Natural killer cell treated with Interleukin-12 subunit alpha and Interleukin-12 subunit beta and Interleukin-15 and Interleukin-18, amount 100 ng/mL, for 72 hours (primary cell): Measurements from ENCODE around the gene SHISA6. TPM values are rescaled to one million over a fixed set of nuclear protein-coding genes. Genes with fewer than 3 reads are reported as not detected.

Source experiments
- ATAC-seq, 2 donors: fragments of 150-1000 bp; cut with Tn5 transposase in 1 of 2; sonication (Bioruptor Pico), chemical (Tn5 transposase) in 1 of 2; 2 replicates each; pipeline ENCODE4 v1.10.0; 2021
- DNase-seq: peaks from one replicate; pipeline ENCODE4 v3.0.0; 2022; ENCODE audit warnings: low spot score
- H3K27ac Mint-ChIP-seq, 2 donors: 1 replicate in 1 of 2; 2 replicates in 1 of 2; pipeline ENCODE4 v1.8.0; 2022; ENCODE audit warnings: mixed read lengths in 2 of 2, mild to moderate bottlenecking in 1 of 2, moderate library complexity in 1 of 2
- H3K27me3 Mint-ChIP-seq, 2 donors: 1 replicate in 1 of 2; 2 replicates in 1 of 2; pipeline ENCODE4 v1.8.0; 2022; ENCODE audit warnings: mixed read lengths in 2 of 2
- H3K36me3 Mint-ChIP-seq: one replicate; pipeline ENCODE4 v1.8.0; 2022; ENCODE audit warnings: mixed read lengths
- H3K4me1 Mint-ChIP-seq, 2 donors: 1 replicate in 1 of 2; 2 replicates in 1 of 2; pipeline ENCODE4 v1.8.0; 2022; ENCODE audit warnings: low read depth in 2 of 2, mixed read lengths in 2 of 2, mild to moderate bottlenecking in 1 of 2
- H3K4me3 Mint-ChIP-seq: one replicate; pipeline ENCODE4 v1.8.0; 2022; ENCODE audit warnings: mixed read lengths
- H3K9me3 Mint-ChIP-seq: 2 replicates; pipeline ENCODE4 v1.8.0; 2022; ENCODE audit warnings: mixed read lengths
- total RNA-seq, 2 donors: library from RNA; stranded (reverse); gene quantifications; one replicate each; pipeline ENCODE4 v1.2.3, GENCODE V29; 2022

SHISA6 gene
- total RNA-seq, 2 donors from 2014 or later = not detected

DNA sequence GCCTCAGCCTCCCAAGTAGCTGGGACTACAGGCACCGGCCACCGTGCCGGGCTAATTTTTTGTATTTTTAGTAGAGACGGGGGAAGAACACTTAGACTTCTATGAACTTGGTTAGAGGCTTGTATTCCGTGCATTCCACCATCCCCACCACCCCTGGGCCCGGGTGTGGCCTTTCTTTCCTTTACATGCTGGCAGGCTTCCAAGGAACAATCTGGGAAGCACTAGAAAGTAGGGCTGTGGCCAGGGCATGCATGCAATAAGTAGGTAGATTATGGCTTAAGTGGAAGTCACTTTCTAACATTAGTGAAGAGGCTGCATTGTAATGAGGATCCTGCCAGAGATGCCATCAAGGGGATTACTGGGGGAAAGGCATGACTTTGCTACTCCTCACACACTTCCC, 171.6 kb downstream of the SHISA6 start:
- H3K36me3 Mint-ChIP-seq = no peaks in the 10 kb centered on the region
- H3K27me3 Mint-ChIP-seq = no peaks in the 10 kb centered on the region
- no peaks in the 10 kb centered on the region for H3K4me1 Mint-ChIP-seq
- H3K27ac Mint-ChIP-seq = no peak overlapping the region
- DNase-seq (no peak), ATAC-seq (no peak)
- no peak overlapping the region for H3K4me3 Mint-ChIP-seq
- peaks cover 3% of the 10 kb centered on the region for H3K9me3 Mint-ChIP-seq

DNA sequence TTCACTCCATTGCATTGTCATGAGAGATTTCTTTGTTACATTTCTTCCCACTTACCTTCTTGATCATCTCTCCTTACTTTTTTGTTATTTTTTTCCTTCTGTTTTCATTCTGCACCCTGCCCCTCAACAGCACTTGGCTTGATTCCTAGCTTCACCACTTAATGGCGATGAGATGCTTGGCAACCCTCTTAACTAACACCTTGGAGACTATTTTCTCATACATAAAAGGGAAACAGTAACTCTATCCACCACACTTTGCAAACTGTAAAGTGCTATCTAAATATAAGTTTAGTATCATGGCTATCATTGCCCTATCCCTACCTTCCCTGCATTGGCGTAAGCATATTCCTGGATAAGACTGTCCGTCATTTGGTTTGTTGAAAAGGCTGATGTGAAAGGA, 177.3 kb downstream of the SHISA6 start:
- Mint-ChIP-seq H3K9me3 (peaks cover 13% of the 10 kb centered on the region), H3K27me3 (no peaks in the 10 kb centered on the region), H3K36me3 (no peaks in the 10 kb centered on the region), H3K4me1 (no peaks in the 10 kb centered on the region), H3K27ac (no peak overlapping the region), H3K4me3 (no peak overlapping the region)
- no peak for ATAC-seq
- no peak for DNase-seq

DNA sequence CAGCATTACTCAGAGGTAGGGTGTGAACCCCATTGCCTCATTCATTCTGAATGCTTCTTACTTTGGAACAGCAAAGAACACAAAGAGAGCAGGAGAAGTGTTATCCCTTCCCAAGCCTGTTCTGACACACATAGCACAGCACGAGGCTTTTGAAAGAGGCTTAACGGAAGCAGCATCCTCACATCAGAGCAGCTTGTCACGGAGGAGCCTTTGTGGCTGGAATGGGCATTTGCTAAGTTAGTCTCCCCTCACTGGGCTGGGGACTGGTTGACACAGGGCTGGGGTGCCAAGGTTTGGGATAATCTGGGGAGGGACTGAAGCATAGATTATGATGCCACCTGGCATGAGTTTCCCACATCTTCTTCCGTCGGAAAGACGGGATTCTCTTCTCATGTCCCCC, 189.7 kb downstream of the SHISA6 start:
- Mint-ChIP-seq H3K4me1 (no peaks in the 10 kb centered on the region), H3K27ac (no peak overlapping the region), H3K9me3 (peaks cover 10% of the 10 kb centered on the region), H3K4me3 (no peak overlapping the region), H3K27me3 (no peaks in the 10 kb centered on the region), H3K36me3 (no peaks in the 10 kb centered on the region)
- ATAC-seq (peak in 1 of 2 donors; percentile 36), DNase-seq (no peak)

DNA sequence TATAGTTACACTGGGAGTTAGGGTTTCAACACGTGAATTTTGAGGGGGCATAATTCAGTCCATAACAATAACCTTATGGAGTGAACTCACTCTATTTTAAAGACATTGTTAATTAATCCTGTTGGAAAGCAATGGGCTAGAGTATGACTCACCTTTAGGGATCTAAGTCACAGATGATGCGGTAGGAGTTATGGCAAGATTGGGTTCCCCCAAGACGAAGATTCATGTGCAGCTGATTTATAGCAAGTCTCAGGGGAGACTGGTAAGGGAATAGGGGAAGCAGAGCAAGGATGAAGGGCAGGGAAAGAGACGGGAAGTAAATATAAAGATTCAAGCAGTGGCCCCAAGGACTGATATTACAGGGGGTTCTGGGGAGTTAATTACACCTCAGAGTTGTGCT, 197.7 kb downstream of the SHISA6 start:
- ATAC-seq (no peak), DNase-seq (no peak)
- H3K4me1 Mint-ChIP-seq = no peaks in the 10 kb centered on the region
- no peak overlapping the region for H3K4me3 Mint-ChIP-seq
- no peak overlapping the region for H3K27ac Mint-ChIP-seq
- no peaks in the 10 kb centered on the region for H3K36me3 Mint-ChIP-seq
- peaks cover 10% of the 10 kb centered on the region for H3K9me3 Mint-ChIP-seq
- no peaks in the 10 kb centered on the region for H3K27me3 Mint-ChIP-seq

DNA sequence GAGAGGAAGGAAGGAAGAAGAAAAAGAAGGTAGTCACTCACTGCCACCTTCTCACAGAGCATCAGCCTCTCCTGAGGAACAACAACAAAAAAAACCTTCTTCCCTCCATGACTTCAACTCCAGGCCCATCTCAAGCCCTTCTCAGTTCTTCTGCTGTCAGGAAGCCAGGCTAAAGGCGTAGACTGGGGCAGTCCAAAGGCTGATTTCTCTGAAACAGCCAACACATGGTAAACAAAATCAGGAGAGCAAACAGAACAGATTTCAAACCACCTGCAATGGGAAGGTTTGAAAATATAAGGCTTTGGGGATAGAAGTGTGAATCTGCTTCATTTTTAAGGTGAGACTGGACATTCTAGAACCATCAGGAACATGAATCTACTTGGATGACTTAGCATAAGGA, 200.0 kb downstream of the SHISA6 start:
- no peaks in the 10 kb centered on the region for H3K4me1 Mint-ChIP-seq
- no peak overlapping the region for H3K4me3 Mint-ChIP-seq
- no peak overlapping the region for H3K27ac Mint-ChIP-seq
- peaks cover 10% of the 10 kb centered on the region for H3K9me3 Mint-ChIP-seq
- DNase-seq (no peak), ATAC-seq (no peak)
- H3K27me3 Mint-ChIP-seq = no peaks in the 10 kb centered on the region
- no peaks in the 10 kb centered on the region for H3K36me3 Mint-ChIP-seq

DNA sequence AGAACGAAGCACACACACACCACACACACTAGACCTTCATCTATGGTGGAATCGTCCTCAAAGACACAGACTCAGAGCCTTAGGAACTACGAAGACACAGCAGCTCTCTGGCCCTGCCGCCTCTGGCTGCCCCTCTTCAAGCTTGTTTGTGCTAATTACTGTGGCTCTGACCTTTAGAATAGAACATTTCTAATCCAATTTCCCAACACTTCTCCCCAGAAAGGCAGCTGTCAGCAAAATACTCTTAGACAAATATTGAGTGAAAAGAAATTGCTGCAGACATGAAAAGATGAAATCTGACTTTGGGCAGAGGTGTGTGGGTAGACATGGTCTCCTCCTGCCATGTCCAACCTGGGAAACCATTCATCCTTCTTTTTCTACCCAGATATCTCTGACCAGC, 205.3 kb downstream of the SHISA6 start:
- no peak for ATAC-seq
- no peaks in the 10 kb centered on the region for H3K36me3 Mint-ChIP-seq
- no peak for DNase-seq
- H3K9me3 Mint-ChIP-seq = peaks cover 4% of the 10 kb centered on the region
- H3K4me1 Mint-ChIP-seq = no peaks in the 10 kb centered on the region
- H3K27me3 Mint-ChIP-seq = no peaks in the 10 kb centered on the region
- no peak overlapping the region for H3K4me3 Mint-ChIP-seq
- no peak overlapping the region for H3K27ac Mint-ChIP-seq

DNA sequence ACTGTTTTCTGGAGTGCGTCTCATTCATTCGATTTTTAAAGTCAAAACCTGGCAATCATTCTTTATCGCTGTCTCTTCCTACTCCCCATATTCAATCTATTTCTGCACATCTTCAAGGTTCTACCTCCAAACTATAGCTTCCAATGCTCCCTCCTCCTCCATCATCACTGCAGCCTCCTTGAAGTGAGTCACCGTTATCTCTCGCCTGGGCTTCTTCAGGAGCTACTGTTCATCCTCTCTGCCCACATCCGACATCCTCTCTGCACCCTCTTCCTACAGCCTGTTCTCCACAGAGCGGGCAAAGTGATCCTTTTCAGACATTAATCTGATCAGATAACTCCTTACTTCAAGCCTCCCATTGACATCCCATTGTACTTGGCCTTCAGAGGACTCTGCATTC, 213.1 kb downstream of the SHISA6 start:
- H3K36me3 Mint-ChIP-seq = no peaks in the 10 kb centered on the region
- H3K27ac Mint-ChIP-seq = no peak overlapping the region
- no peaks in the 10 kb centered on the region for H3K27me3 Mint-ChIP-seq
- DNase-seq (no peak), ATAC-seq (no peak)
- no peaks in the 10 kb centered on the region for H3K4me1 Mint-ChIP-seq
- H3K4me3 Mint-ChIP-seq = no peak overlapping the region
- peaks cover 27% of the 10 kb centered on the region for H3K9me3 Mint-ChIP-seq

DNA sequence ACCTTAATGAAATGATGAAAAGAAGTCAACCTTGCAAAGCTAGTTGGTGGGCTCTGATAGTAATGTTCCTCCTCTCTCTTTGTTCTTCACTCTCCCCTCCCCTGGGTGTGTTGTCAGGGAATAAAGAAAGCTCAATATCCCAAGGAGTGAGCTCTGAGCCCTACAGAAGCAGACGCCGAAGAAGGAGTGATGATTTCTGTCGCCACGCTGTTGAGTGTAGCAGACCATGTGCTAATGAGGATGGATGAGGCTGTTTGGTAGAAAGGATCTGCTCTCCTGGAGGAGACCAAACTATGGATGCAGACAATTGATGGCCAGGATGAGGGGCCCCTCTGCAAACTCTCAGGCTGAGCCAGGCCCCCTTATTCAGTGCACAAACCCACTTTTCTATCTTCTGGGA, 217.3 kb downstream of the SHISA6 start:
- no peak overlapping the region for H3K27ac Mint-ChIP-seq
- no peaks in the 10 kb centered on the region for H3K36me3 Mint-ChIP-seq
- ATAC-seq (no peak), DNase-seq (no peak)
- peaks cover 17% of the 10 kb centered on the region for H3K9me3 Mint-ChIP-seq
- H3K27me3 Mint-ChIP-seq = no peaks in the 10 kb centered on the region
- no peak overlapping the region for H3K4me3 Mint-ChIP-seq
- H3K4me1 Mint-ChIP-seq = no peaks in the 10 kb centered on the region

DNA sequence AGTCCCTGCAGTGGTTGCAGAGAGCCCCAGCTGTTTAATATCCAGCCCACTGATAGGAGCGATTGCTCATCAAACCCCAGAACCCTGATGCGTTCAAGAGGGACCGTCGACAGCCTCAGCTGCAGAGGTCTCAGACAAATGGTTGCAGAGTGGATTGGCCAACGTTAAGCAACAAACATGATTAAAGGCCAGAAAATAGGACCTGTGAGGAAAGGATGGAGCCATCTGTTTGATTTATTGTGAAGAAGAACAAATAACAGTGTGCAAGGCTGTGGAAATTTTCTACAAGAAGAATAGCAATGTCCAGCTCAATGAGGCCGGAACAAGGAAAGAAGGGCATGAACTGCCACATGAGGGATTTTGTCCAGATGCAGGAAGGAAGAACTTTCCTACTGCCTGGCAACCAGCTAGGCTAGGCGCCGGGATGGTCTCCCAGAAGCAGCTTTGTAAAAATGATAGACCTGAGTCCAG, 218.9 kb downstream of the SHISA6 start:
- Mint-ChIP-seq H3K27ac (no peak overlapping the region), H3K4me3 (no peak overlapping the region), H3K9me3 (peaks cover 11% of the 10 kb centered on the region), H3K4me1 (no peaks in the 10 kb centered on the region), H3K36me3 (no peaks in the 10 kb centered on the region), H3K27me3 (no peaks in the 10 kb centered on the region)
- ATAC-seq = no peak
- no peak for DNase-seq

DNA sequence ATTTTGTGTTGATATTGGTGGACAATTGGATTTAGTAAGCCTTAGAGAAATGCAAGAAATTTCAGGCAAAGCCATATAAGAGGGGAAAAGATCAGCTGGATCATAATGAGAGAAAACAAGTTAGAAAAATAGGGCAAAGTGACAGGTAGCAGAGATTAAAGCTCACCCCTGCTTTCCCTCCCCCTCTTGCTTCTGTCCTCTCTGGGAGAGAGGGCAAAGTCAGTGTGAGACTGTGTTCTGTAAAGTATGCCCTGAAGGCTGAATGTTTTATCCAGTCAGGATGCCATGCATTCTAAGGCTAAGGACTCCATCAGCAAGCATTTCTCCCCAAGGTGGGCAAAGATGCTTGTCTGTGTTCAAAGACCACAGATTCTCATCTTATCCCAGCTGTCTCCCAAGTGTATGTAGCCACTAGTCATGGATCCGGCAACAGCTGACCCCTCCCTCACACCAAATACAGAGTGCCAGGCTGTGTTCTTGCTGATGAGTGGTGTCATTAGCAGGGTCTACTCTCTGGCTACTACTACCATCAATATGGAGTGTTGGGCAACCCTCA, 221.1 kb downstream of the SHISA6 start:
- H3K27ac Mint-ChIP-seq = no peak overlapping the region

DNA sequence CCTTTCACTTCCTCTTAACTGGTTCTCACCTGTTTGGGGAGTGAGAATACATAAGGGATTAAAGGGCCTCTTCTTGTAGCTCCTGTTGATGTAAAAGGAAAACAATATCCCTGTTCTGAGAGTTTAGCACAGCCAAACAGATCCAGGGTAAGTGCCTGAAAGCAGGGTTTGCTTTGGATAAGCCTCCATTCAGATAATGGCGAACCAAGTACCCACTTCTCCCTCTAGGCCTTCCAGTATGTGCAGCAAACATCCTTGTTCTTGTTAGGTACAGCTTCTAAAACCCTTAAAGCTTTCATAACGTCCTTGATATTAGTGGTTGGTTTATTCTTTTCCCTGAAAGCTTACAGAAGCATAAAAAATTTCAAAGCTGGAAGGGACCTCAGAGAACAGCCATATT, 226.6 kb downstream of the SHISA6 start:
- no peak for ATAC-seq
- DNase-seq = no peak
- no peaks in the 10 kb centered on the region for H3K27me3 Mint-ChIP-seq
- no peaks in the 10 kb centered on the region for H3K4me1 Mint-ChIP-seq
- no peak overlapping the region for H3K27ac Mint-ChIP-seq
- no peaks in the 10 kb centered on the region for H3K36me3 Mint-ChIP-seq
- H3K9me3 Mint-ChIP-seq = peaks cover 17% of the 10 kb centered on the region
- H3K4me3 Mint-ChIP-seq = no peak overlapping the region

More for the DNA sequence above, 221.1 kb downstream of the SHISA6 start:
- Mint-ChIP-seq H3K4me1 (no peaks in the 10 kb centered on the region), H3K9me3 (peaks cover 13% of the 10 kb centered on the region), H3K4me3 (no peak overlapping the region), H3K27me3 (no peaks in the 10 kb centered on the region), H3K36me3 (no peaks in the 10 kb centered on the region)
- ATAC-seq (no peak), DNase-seq (no peak)

DNA sequence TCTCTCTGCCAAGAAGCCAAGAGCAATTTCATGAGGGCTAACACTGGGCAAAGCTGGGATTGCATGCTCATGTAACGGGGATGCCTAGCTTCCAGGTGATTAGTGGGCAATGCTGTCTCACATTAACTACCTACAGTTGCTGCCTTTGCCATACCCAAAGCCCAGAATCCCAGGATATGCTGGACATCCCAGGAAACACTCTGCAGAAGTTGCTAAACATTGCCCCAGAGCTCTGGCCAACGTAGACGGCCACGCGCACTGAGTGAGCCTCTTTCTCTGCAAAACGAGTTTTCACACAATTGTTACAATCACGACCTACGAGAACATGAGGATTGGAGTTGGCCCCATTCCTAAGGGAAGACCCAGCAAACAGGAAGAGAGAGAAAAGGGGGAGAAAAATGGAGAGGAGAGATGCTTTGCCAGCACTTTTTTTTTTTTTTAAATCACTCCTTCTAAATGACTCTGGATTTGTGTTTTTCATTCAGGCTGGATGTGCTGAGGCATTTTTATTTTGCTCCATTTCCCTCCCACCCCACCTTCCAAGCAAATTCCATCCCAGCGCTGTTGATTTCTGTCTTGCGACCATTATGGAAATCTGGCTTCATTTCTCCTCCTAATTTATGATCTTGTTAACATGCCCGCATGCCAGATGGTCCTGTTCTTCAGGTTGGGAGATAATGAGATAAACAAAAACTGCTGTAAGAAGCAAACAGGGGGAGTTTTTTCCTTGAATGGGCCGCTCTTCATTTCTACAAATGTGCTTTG, 244.5 kb downstream of the SHISA6 start:
- no peak for DNase-seq
- ATAC-seq = no peak
- H3K27me3 Mint-ChIP-seq = no peaks in the 10 kb centered on the region
- no peak overlapping the region for H3K27ac Mint-ChIP-seq
- H3K4me3 Mint-ChIP-seq = no peak overlapping the region
- peaks cover 11% of the 10 kb centered on the region for H3K9me3 Mint-ChIP-seq
- no peaks in the 10 kb centered on the region for H3K36me3 Mint-ChIP-seq
- no peaks in the 10 kb centered on the region for H3K4me1 Mint-ChIP-seq

DNA sequence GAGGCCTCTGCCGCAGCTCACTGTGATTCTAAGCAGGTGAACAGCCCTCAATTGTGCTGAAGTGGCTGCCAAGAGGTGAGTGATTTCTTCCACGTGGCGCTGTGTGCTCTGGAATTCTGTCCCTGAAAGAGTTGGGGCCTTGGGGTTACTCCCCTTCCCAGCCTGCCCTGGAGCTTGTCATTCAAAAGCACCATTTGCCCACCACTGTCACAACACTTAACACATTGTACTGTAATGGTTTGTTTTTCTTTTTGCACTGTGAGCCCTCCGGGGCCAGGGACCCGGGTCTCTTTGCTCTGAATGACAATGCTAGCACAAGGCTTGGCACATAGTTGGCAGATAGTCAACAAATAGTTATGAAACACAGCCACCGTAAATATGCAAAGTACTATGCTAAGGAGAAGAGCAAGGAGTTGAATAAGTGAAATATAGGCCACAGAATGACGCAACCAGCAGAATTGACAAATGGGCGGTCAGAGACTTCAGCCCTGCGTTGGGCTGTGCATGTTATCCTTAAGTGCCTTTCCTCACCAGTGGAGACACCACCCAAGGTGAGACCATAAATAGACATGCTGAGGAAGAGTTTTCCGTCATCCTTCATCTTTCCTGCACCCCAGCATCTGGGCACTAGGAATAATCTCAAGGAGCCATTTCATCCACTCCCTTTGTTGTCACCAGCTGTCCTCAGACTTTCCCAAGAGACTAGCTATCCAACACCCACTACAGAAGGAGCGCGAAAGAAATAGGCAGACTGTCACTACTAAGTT, 245.3 kb downstream of the SHISA6 start:
- no peaks in the 10 kb centered on the region for H3K36me3 Mint-ChIP-seq
- H3K9me3 Mint-ChIP-seq = peaks cover 11% of the 10 kb centered on the region
- H3K4me3 Mint-ChIP-seq = no peak overlapping the region
- no peak for DNase-seq
- H3K4me1 Mint-ChIP-seq = no peaks in the 10 kb centered on the region
- no peaks in the 10 kb centered on the region for H3K27me3 Mint-ChIP-seq
- H3K27ac Mint-ChIP-seq = no peak overlapping the region
- no peak for ATAC-seq

DNA sequence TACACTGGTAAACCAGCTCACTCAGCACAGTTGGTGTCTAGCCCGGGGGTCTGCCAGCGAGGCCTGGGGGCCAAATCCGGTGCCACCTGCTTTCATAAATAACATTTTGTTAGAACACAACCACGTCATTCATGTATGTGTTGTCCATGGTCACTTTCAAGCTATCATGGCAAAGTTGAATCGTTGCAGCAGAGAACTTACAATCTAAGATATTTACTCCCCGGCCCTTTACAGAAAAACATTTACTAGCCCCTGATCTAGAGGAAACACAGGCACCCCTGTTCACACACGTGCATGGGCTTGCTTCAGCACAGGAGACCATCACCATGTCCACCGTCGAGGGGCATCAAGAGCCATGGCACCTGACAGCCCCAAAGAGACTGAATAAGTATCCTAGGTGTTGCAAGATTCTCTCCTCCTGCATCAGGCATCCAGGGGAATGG, 245.9 kb downstream of the SHISA6 start:
- DNase-seq (no peak), ATAC-seq (no peak)
- H3K27me3 Mint-ChIP-seq = no peaks in the 10 kb centered on the region
- H3K9me3 Mint-ChIP-seq = peaks cover 11% of the 10 kb centered on the region
- H3K27ac Mint-ChIP-seq = no peak overlapping the region
- H3K4me3 Mint-ChIP-seq = no peak overlapping the region
- H3K4me1 Mint-ChIP-seq = no peaks in the 10 kb centered on the region
- no peaks in the 10 kb centered on the region for H3K36me3 Mint-ChIP-seq
